A673 (cell line): ENCODE data around the gene KDM8.

Experiments used
- CTCF ChIP-seq: fragments of 300-800, 200-600 bp; sonication (generic); conservative IDR thresholded peaks from 2 replicates; pipeline ENCODE4 v1.5.1; 2017; ENCODE audit warnings: low read depth, mild to moderate bottlenecking, antibody characterized with exemption, low read length, moderate library complexity, mixed read lengths
- EZH2 ChIP-seq: fragments of 200-600 bp; sonication (generic); IDR thresholded peaks from 2 replicates; pipeline ENCODE4 v1.6.1; 2017; ENCODE audit warnings: borderline replicate concordance, low read depth, mild to moderate bottlenecking, mixed read lengths, antibody characterized with exemption, low read length; ENCODE audit not compliant: poor library complexity, severe bottlenecking

GRCh38 chr16:27232061-27232900, 29.0 kb downstream of the KDM8 start:
- TF ChIP-seq CTCF (no peak), EZH2 (no peak)
